DND-41 (cell line): ENCODE data around the gene EIPR1.

Source experiments
- ATAC-seq: fragments of 200-7000 bp; cut with Tn5 transposase; 3 replicates; pipeline ENCODE4 v1.9.1; 2021; ENCODE audit warnings: low read depth; ENCODE audit not compliant: insufficient read depth
- DNase-seq: peaks from one replicate; pipeline ENCODE4 v3.0.0-alpha.2; 2020
- H2AFZ ChIP-seq: 2 replicates; pipeline ENCODE4 v1.6.0; 2012; ENCODE audit warnings: low read depth, low read length
- H3K27ac ChIP-seq: 2 replicates; pipeline ENCODE4 v1.5.1; 2012; ENCODE audit warnings: low read length, inconsistent platforms
- H3K27me3 ChIP-seq: fragments of 200-600 bp; sonication (generic); 2 replicates; pipeline ENCODE4 v1.6.0; 2012; ENCODE audit warnings: low read length, mild to moderate bottlenecking, inconsistent platforms; ENCODE audit not compliant: insufficient read depth, poor library complexity
- H3K36me3 ChIP-seq: 2 replicates; pipeline ENCODE4 v1.5.1; 2012; ENCODE audit warnings: low read length, inconsistent platforms; ENCODE audit not compliant: insufficient read depth
- H3K4me1 ChIP-seq: 2 replicates; pipeline ENCODE4 v1.5.1; 2012; ENCODE audit warnings: mild to moderate bottlenecking, low read length; ENCODE audit not compliant: insufficient read depth
- H3K4me2 ChIP-seq: 2 replicates; pipeline ENCODE4 v1.6.0; 2012; ENCODE audit warnings: mild to moderate bottlenecking, moderate library complexity, low read length, inconsistent platforms; ENCODE audit not compliant: insufficient read depth
- H3K4me3 ChIP-seq, 2 experiments: fragments of 200-600 bp in 1 of 2; shearing (Covaris generic) in 1 of 2; 2 replicates each; pipeline ENCODE4 v1.5.1; 2012 to 2016; ENCODE audit warnings: inconsistent platforms in 2 of 2, low read length in 2 of 2, mild to moderate bottlenecking in 2 of 2, low read depth in 1 of 2, moderate library complexity in 1 of 2
- H3K79me2 ChIP-seq: 2 replicates; pipeline ENCODE4 v1.6.0; 2012; ENCODE audit warnings: low read length, inconsistent platforms; ENCODE audit not compliant: insufficient read depth
- H3K9ac ChIP-seq: 2 replicates; pipeline ENCODE4 v1.6.0; 2012; ENCODE audit warnings: low read depth, mild to moderate bottlenecking, inconsistent platforms, low read length, moderate library complexity
- H3K9me3 ChIP-seq: 2 replicates; pipeline ENCODE4 v1.5.1; 2012; ENCODE audit warnings: low read length, moderate library complexity, mild to moderate bottlenecking, inconsistent platforms; ENCODE audit not compliant: insufficient read depth, severe bottlenecking
- H4K20me1 ChIP-seq: 2 replicates; pipeline ENCODE4 v1.6.0; 2012; ENCODE audit warnings: low read length; ENCODE audit not compliant: insufficient read depth
- EZH2 ChIP-seq: IDR thresholded peaks from 3 replicates; pipeline ENCODE4 v1.6.1; 2012; ENCODE audit warnings: borderline replicate concordance, low read depth, mild to moderate bottlenecking, moderate library complexity, low read length, inconsistent platforms; ENCODE audit not compliant: severe bottlenecking
- TF ChIP-seq, protein P1 (sequence below): IDR thresholded peaks from 2 replicates; pipeline ENCODE4 v1.5.1; 2012; ENCODE audit warnings: borderline replicate concordance, low read length, moderate library complexity, mild to moderate bottlenecking; ENCODE audit not compliant: poor library complexity, severe bottlenecking; ENCODE audit errors: extremely low read depth

The EIPR1 gene

DNA sequence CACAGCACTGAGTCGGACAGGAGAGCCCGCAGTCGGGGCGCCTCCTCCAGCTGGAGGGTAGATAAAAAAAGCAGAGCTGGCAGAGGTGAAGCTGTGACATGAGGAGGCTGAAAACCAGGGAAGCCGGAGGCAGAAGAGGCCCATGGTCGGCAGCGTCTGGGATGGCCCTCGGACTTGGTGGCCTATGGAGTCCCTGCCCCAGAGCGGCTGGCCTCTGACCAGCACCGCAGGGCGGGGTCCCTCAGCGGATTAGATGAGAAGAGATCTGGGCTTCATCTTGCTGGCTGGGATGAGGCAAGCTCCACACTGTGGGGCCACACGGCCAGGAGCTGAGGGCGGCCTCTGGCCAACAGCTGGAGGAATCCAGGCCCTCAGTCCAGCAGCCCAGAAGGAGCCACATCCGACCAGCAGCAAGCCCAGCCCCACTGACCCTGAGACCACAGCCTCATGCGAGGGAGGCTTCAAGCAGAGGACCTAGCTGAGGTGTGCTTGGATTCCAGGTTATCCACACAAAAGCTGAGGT, 174.1 kb downstream of the EIPR1 start:
- ATAC-seq, result no peak
- no peaks in the 10 kb centered on the region for H3K79me2 ChIP-seq

GRCh38 chr2:3202926-3203325, 174.7 kb downstream of the EIPR1 start:
- no peak overlapping the region for H2AFZ ChIP-seq

More for the DNA sequence above, 174.1 kb downstream of the EIPR1 start:
- DNase-seq, result no peak
- Histone ChIP-seq H3K27me3 (peaks cover 3% of the 10 kb centered on the region), H3K9ac (no peak overlapping the region), H2AFZ (no peak overlapping the region), H3K4me3 (no peak overlapping the region), H3K9me3 (peaks cover 4% of the 10 kb centered on the region), H3K4me1 (no peaks in the 10 kb centered on the region), H4K20me1 (no peaks in the 10 kb centered on the region), H3K36me3 (no peaks in the 10 kb centered on the region), H3K4me2 (no peak overlapping the region), H3K27ac (no peak overlapping the region)
- TF ChIP-seq, protein P1, sequence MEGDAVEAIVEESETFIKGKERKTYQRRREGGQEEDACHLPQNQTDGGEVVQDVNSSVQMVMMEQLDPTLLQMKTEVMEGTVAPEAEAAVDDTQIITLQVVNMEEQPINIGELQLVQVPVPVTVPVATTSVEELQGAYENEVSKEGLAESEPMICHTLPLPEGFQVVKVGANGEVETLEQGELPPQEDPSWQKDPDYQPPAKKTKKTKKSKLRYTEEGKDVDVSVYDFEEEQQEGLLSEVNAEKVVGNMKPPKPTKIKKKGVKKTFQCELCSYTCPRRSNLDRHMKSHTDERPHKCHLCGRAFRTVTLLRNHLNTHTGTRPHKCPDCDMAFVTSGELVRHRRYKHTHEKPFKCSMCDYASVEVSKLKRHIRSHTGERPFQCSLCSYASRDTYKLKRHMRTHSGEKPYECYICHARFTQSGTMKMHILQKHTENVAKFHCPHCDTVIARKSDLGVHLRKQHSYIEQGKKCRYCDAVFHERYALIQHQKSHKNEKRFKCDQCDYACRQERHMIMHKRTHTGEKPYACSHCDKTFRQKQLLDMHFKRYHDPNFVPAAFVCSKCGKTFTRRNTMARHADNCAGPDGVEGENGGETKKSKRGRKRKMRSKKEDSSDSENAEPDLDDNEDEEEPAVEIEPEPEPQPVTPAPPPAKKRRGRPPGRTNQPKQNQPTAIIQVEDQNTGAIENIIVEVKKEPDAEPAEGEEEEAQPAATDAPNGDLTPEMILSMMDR, result no peak
- no peak for TF ChIP-seq EZH2

GRCh38 chr2:3201281-3201680, 176.3 kb downstream of the EIPR1 start:
- Histone ChIP-seq H3K9me3 (peaks cover 4% of the 10 kb centered on the region), H3K27me3 (no peaks in the 10 kb centered on the region), H3K36me3 (no peaks in the 10 kb centered on the region), H3K79me2 (no peaks in the 10 kb centered on the region), H2AFZ (no peak overlapping the region), H3K4me1 (no peaks in the 10 kb centered on the region), H3K4me2 (no peak overlapping the region), H4K20me1 (no peaks in the 10 kb centered on the region), H3K27ac (no peak overlapping the region), H3K4me3 (no peak overlapping the region), H3K9ac (no peak overlapping the region)
- TF ChIP-seq, protein P1, result no peak
- ATAC-seq (no peak), DNase-seq (no peak)

More at GRCh38 chr2:3202926-3203325, 174.7 kb downstream of the EIPR1 start:
- Histone ChIP-seq H3K4me3 (no peak overlapping the region), H3K4me2 (no peak overlapping the region), H3K9me3 (peaks cover 4% of the 10 kb centered on the region), H3K27me3 (peaks cover 3% of the 10 kb centered on the region), H3K79me2 (no peaks in the 10 kb centered on the region), H3K9ac (no peak overlapping the region), H4K20me1 (no peaks in the 10 kb centered on the region), H3K4me1 (no peaks in the 10 kb centered on the region), H3K36me3 (no peaks in the 10 kb centered on the region), H3K27ac (no peak overlapping the region)
- DNase-seq, result no peak
- TF ChIP-seq, protein P1, result no peak
- no peak for TF ChIP-seq EZH2
- ATAC-seq, result no peak
